Upper lobe of left lung (tissue), 6 donors: ENCODE results near the gene SLC22A2. TPM values are rescaled to one million over a fixed set of nuclear protein-coding genes. Genes with fewer than 3 reads are reported as not detected.

Experiments used
- ATAC-seq, 2 donors: fragments of 200-7000 bp; cut with Tn5 transposase; one replicate each; pipeline ENCODE4 v1.9.1; 2022; ENCODE audit warnings: mild to moderate bottlenecking in 2 of 2, moderate library complexity in 2 of 2; ENCODE audit not compliant: low FRiP score in 2 of 2
- DNase-seq, 2 donors: peaks; one replicate each; pipeline ENCODE4 v3.0.0-alpha.2; 2019 to 2020
- H3K27ac ChIP-seq, 4 donors: fragments of 200-600 bp; sonication (generic); one replicate each; pipeline ENCODE4 v1.5.1; 2016 to 2019
- H3K27me3 ChIP-seq, 4 donors: fragments of 200-600 bp; sonication (generic); one replicate each; pipeline ENCODE4 v1.5.1; 2017 to 2019
- H3K36me3 ChIP-seq, 4 donors: fragments of 200-600 bp; sonication (generic); one replicate each; pipeline ENCODE4 v1.5.1; 2016 to 2019
- H3K4me1 ChIP-seq, 4 donors: fragments of 200-600 bp; sonication (generic); one replicate each; pipeline ENCODE4 v1.5.1; 2018 to 2019
- H3K4me3 ChIP-seq, 4 donors: fragments of 200-600 bp; sonication (generic); one replicate each; pipeline ENCODE4 v1.5.1; 2017 to 2019; ENCODE audit warnings: mild to moderate bottlenecking in 2 of 4, moderate library complexity in 1 of 4
- H3K9me3 ChIP-seq, 4 donors: fragments of 200-600 bp; sonication (generic); one replicate each; pipeline ENCODE4 v1.5.1; 2018 to 2019
- CTCF ChIP-seq, 6 experiments: fragments of 450-650 bp in 4 of 6; fragments of 200-600 bp in 2 of 6; sonication (generic) in 2 of 6; IDR thresholded peaks; one replicate each; pipeline ENCODE4 v1.5.1; 2016 to 2019; ENCODE audit warnings: antibody characterized with exemption in 6 of 6
- EP300 ChIP-seq, 4 donors: sonication (generic); formaldehyde crosslinking; IDR thresholded peaks; one replicate each; pipeline ENCODE4 v1.5.1; 2017; ENCODE audit warnings: antibody characterized with exemption in 4 of 4, control low read depth in 2 of 4
- POLR2A ChIP-seq, 4 donors: fragments of 450-650 bp; IDR thresholded peaks; one replicate each; pipeline ENCODE4 v1.5.1; 2016 to 2017; ENCODE audit warnings: antibody characterized with exemption in 4 of 4, mild to moderate bottlenecking in 2 of 4
- POLR2AphosphoS5 ChIP-seq, 2 donors: sonication (generic); formaldehyde crosslinking; IDR thresholded peaks; one replicate each; pipeline ENCODE4 v1.5.1; 2017; ENCODE audit warnings: antibody characterized with exemption in 2 of 2
- WGBS, 2 donors: methylation state at CpG; one replicate each; pipeline ENCODE4 v1.1.5; 2017 to 2018; 5-methylcytosine and 5-hydroxymethylcytosine counted together
- total RNA-seq, 6 donors: library from RNA; depleted of rRNA in 4 of 6; stranded (reverse); fragments of >200 nt in 4 of 6; gene quantifications; one replicate each; pipeline versions ENCODE4 v1.1.0 to v1.2.1, GENCODE V29; 2016 to 2021
- donor health status: DM: no; HTN: no; CAD: no; lungs with moderate emphysema.
- donor health status: DM: no; HTN: yes; CAD: no; lungs with severe emphysema.

Gene SLC22A2
- total RNA-seq, 6 donors from 2014 or later: not detected

- Histone ChIP-seq H3K27me3 (no peaks in the 10 kb centered on the region), H3K4me3 (no peak overlapping the region), H3K36me3 (no peaks in the 10 kb centered on the region), H3K27ac (no peak overlapping the region), H3K9me3 (no peaks in the 10 kb centered on the region), H3K4me1 (no peaks in the 10 kb centered on the region)
- TF ChIP-seq CTCF (IDR thresholded peaks at IDR 0.05) (no peak), POLR2AphosphoS5 (IDR thresholded peaks at IDR 0.05) (no peak), EP300 (IDR thresholded peaks at IDR 0.05) (no peak), POLR2A (IDR thresholded peaks at IDR 0.05) (no peak)
- no peak for DNase-seq
- 32 to 44% methylated on average over 3 of the region's 3 CpGs for WGBS, 2 donors
- ATAC-seq: no peak
Observed at GRCh38 chr6:160215232-160215631, 43.4 kb downstream of the SLC22A2 start.

GRCh38 chr6:160207618-160208017 lies 51.0 kb downstream of the SLC22A2 start:
- DNase-seq: no peak
- H3K4me1 ChIP-seq: no peaks in the 10 kb centered on the region
- H3K9me3 ChIP-seq: peaks cover 0 to 8% (median 0%) of the 10 kb centered on the region in 4 donors
- H3K4me3 ChIP-seq: no peak overlapping the region
- no peaks in the 10 kb centered on the region for H3K36me3 ChIP-seq
- H3K27me3 ChIP-seq: no peaks in the 10 kb centered on the region
- TF ChIP-seq EP300 (IDR thresholded peaks at IDR 0.05): no peak
- no peak for TF ChIP-seq POLR2A (IDR thresholded peaks at IDR 0.05)
- no peak for TF ChIP-seq CTCF (IDR thresholded peaks at IDR 0.05)
- no peak for TF ChIP-seq POLR2AphosphoS5 (IDR thresholded peaks at IDR 0.05)
- ATAC-seq: no peak
- 76 to 89% methylated on average over 3 of the region's 3 CpGs for WGBS, 2 donors
- H3K27ac ChIP-seq: no peak overlapping the region

- 31 to 77% methylated on average over 1 of the region's 1 CpG for WGBS, 2 donors
- Histone ChIP-seq H3K4me3 (no peak overlapping the region), H3K36me3 (no peaks in the 10 kb centered on the region), H3K27ac (no peak overlapping the region), H3K27me3 (no peaks in the 10 kb centered on the region), H3K9me3 (peaks cover 0 to 8% (median 0%) of the 10 kb centered on the region in 4 donors), H3K4me1 (no peaks in the 10 kb centered on the region)
- no peak for DNase-seq
- TF ChIP-seq CTCF (IDR thresholded peaks at IDR 0.05) (no peak), POLR2A (IDR thresholded peaks at IDR 0.05) (no peak), POLR2AphosphoS5 (IDR thresholded peaks at IDR 0.05) (no peak)
- no peak for ATAC-seq
Observed at GRCh38 chr6:160204710-160205109, 53.9 kb downstream of the SLC22A2 start.

GRCh38 chr6:160203953-160204352 lies 54.7 kb downstream of the SLC22A2 start:
- H3K4me1 ChIP-seq: no peaks in the 10 kb centered on the region
- DNase-seq (no peak), ATAC-seq (no peak)
- no peak for TF ChIP-seq POLR2AphosphoS5 (IDR thresholded peaks at IDR 0.05)
- no peak for TF ChIP-seq POLR2A (IDR thresholded peaks at IDR 0.05)
- TF ChIP-seq EP300 (IDR thresholded peaks at IDR 0.05): no peak
- no peak for TF ChIP-seq CTCF (IDR thresholded peaks at IDR 0.05)
- 78 to 90% methylated on average over 2 of the region's 2 CpGs for WGBS, 2 donors
- H3K27ac ChIP-seq: no peak overlapping the region
- no peaks in the 10 kb centered on the region for H3K27me3 ChIP-seq
- H3K36me3 ChIP-seq: no peaks in the 10 kb centered on the region
- H3K4me3 ChIP-seq: no peak overlapping the region
- peaks cover 0 to 8% (median 0%) of the 10 kb centered on the region in 4 donors for H3K9me3 ChIP-seq

- H3K27me3 ChIP-seq: no peaks in the 10 kb centered on the region
- H3K4me3 ChIP-seq: no peak overlapping the region
- DNase-seq (no peak), ATAC-seq (no peak)
- H3K36me3 ChIP-seq: no peaks in the 10 kb centered on the region
- TF ChIP-seq CTCF (IDR thresholded peaks at IDR 0.05): no peak
- no peak for TF ChIP-seq EP300 (IDR thresholded peaks at IDR 0.05)
- no peak overlapping the region for H3K27ac ChIP-seq
- H3K9me3 ChIP-seq: peaks cover 0 to 8% (median 0%) of the 10 kb centered on the region in 4 donors
- H3K4me1 ChIP-seq: no peaks in the 10 kb centered on the region
Observed at GRCh38 chr6:160203522-160203921, 55.1 kb downstream of the SLC22A2 start.
